Trophoblast cell (in vitro differentiated cells and primary cell): ENCODE results near the gene EEF1AKMT2.

Experiments used
- DNase-seq, 2 donors: peaks; one replicate each; pipeline ENCODE4 v3.0.0-alpha.2; 2016
- H2AFZ ChIP-seq: 2 replicates; pipeline ENCODE4 v1.6.1; 2013; ENCODE audit warnings: low read length, moderate library complexity, mild to moderate bottlenecking; ENCODE audit not compliant: insufficient read depth, poor library complexity
- H2AK5ac ChIP-seq: 2 replicates; pipeline ENCODE4 v1.6.1; 2013; ENCODE audit warnings: mild to moderate bottlenecking, low read length
- H2BK120ac ChIP-seq: 2 replicates; pipeline ENCODE4 v1.6.1; 2013; ENCODE audit warnings: low read length, mild to moderate bottlenecking, moderate library complexity; ENCODE audit not compliant: insufficient read depth, poor library complexity
- H2BK12ac ChIP-seq: 2 replicates; pipeline ENCODE4 v1.6.1; 2013; ENCODE audit warnings: mild to moderate bottlenecking, low read length, moderate library complexity
- H2BK5ac ChIP-seq: 2 replicates; pipeline ENCODE4 v1.6.1; 2013; ENCODE audit warnings: low read length, low read depth, moderate library complexity, mild to moderate bottlenecking; ENCODE audit not compliant: poor library complexity
- H3K14ac ChIP-seq: 2 replicates; pipeline ENCODE4 v1.6.1; 2013; ENCODE audit warnings: mild to moderate bottlenecking, low read length
- H3K18ac ChIP-seq: 2 replicates; pipeline ENCODE4 v1.6.1; 2013; ENCODE audit warnings: mild to moderate bottlenecking, low read length
- H3K23ac ChIP-seq: 2 replicates; pipeline ENCODE4 v1.6.1; 2013; ENCODE audit warnings: low read length
- H3K27ac ChIP-seq: 2 replicates; pipeline ENCODE4 v1.5.1; 2013; ENCODE audit warnings: low read depth, mild to moderate bottlenecking, inconsistent platforms, low read length, moderate library complexity
- H3K27me3 ChIP-seq: 2 replicates; pipeline ENCODE4 v1.6.1; 2013; ENCODE audit warnings: inconsistent platforms, mild to moderate bottlenecking, low read length, moderate library complexity; ENCODE audit not compliant: insufficient read depth
- H3K36me3 ChIP-seq, 2 experiments: 1 replicate in 1 of 2; 2 replicates in 1 of 2; pipeline ENCODE4 v1.6.1; 2013; ENCODE audit warnings: low read length in 2 of 2, mild to moderate bottlenecking in 2 of 2, moderate library complexity in 1 of 2; ENCODE audit not compliant: insufficient read depth in 2 of 2, control insufficient read depth in 1 of 2
- H3K4ac ChIP-seq: 2 replicates; pipeline ENCODE4 v1.6.1; 2013; ENCODE audit warnings: low read depth, mild to moderate bottlenecking, low read length, moderate library complexity
- H3K4me1 ChIP-seq, 2 experiments: 1 replicate in 1 of 2; 2 replicates in 1 of 2; pipeline ENCODE4 v1.6.1; 2013; ENCODE audit warnings: low read length in 2 of 2, mild to moderate bottlenecking in 2 of 2, moderate library complexity in 1 of 2; ENCODE audit not compliant: insufficient read depth in 2 of 2, control insufficient read depth in 1 of 2
- H3K4me2 ChIP-seq: 2 replicates; pipeline ENCODE4 v1.6.1; 2013; ENCODE audit warnings: inconsistent platforms, mild to moderate bottlenecking, low read length, moderate library complexity
- H3K4me3 ChIP-seq: 2 replicates; pipeline ENCODE4 v1.5.1; 2013; ENCODE audit warnings: mild to moderate bottlenecking, low read depth, low read length, inconsistent platforms
- H3K79me1 ChIP-seq: one replicate; pipeline ENCODE4 v1.6.1; 2013; ENCODE audit warnings: low read length
- H3K79me2 ChIP-seq: 2 replicates; pipeline ENCODE4 v1.6.1; 2013; ENCODE audit warnings: low read length, mild to moderate bottlenecking; ENCODE audit not compliant: control insufficient read depth, insufficient read depth, poor library complexity
- H3K9ac ChIP-seq: 2 replicates; pipeline ENCODE4 v1.6.1; 2013; ENCODE audit warnings: mild to moderate bottlenecking, low read length
- H3K9me3 ChIP-seq: 2 replicates; pipeline ENCODE4 v1.6.1; 2013; ENCODE audit warnings: low read depth, mild to moderate bottlenecking, control low read depth, inconsistent platforms, low read length; ENCODE audit not compliant: insufficient read depth
- H4K12ac ChIP-seq: 2 replicates; pipeline ENCODE4 v1.6.1; 2013; ENCODE audit warnings: low read depth, mild to moderate bottlenecking, low read length, moderate library complexity
- H4K8ac ChIP-seq: 2 replicates; pipeline ENCODE4 v1.6.1; 2013; ENCODE audit warnings: low read depth, mild to moderate bottlenecking, low read length, moderate library complexity
- H4K91ac ChIP-seq: one replicate; pipeline ENCODE4 v1.6.1; 2013; ENCODE audit warnings: low read depth, mild to moderate bottlenecking, low read length, moderate library complexity
- WGBS: extraction: QIAGEN DNeasy Blood & Tissue Kit; methylation state at CpG from one replicate; pipeline ENCODE4 v1.1.7; 2013; ENCODE audit warnings: missing lambda C conversion rate; ENCODE audit not compliant: insufficient read length, insufficient coverage; ENCODE audit errors: extremely low coverage; 5-methylcytosine and 5-hydroxymethylcytosine counted together

EEF1AKMT2 gene

DNA sequence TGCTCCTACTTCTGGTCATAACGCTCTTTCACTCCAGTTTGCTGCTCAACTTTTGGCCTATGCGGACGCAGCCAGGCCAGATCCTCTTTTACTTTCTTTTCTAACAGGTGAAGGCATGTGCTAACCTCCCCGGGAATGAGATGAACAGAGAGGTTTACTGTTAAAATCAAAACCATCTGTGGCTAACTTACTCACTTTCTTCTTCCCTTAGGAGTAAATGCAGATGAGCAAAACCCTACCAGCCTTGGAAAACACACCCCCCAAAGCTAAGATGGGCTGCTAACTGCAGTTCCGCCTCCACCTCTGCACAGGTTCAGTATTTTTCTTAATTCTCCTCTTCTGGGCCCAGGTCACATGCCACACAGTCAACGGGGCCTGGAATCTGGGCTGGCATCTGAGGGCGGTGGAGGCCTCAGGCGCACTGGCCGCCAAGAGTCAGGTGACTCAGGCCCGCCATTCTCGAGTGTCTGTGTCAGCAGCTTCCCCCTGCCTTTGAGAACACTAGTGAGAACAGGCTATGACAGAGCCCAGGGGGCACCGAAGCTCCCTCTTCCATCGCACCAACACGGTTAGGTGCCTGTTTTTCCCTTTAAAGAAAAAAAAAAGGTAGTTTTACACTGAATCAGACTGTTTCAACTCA, 58.6 kb downstream of the EEF1AKMT2 start:
- no peak overlapping the region for H2BK120ac ChIP-seq
- no peak overlapping the region for H3K9ac ChIP-seq
- H2BK12ac ChIP-seq: no peak overlapping the region
- no peak overlapping the region for H2BK5ac ChIP-seq
- H2AK5ac ChIP-seq: no peak overlapping the region
- H4K12ac ChIP-seq: no peak overlapping the region
- no peak overlapping the region for H3K14ac ChIP-seq
- no peak overlapping the region for H3K18ac ChIP-seq
- H3K4me3 ChIP-seq: no peak overlapping the region
- H2AFZ ChIP-seq: no peak overlapping the region
- no peak overlapping the region for H3K4me2 ChIP-seq
- H3K23ac ChIP-seq: no peak overlapping the region
- peaks cover 3% of the 10 kb centered on the region for H3K9me3 ChIP-seq
- no peak overlapping the region for H4K8ac ChIP-seq
- peaks cover 2 to 3% of the 10 kb centered on the region in 2 experiments for H3K36me3 ChIP-seq
- H3K27me3 ChIP-seq: no peaks in the 10 kb centered on the region
- H3K4me1 ChIP-seq: peaks cover 24 to 27% of the 10 kb centered on the region in 2 experiments
- no peaks in the 10 kb centered on the region for H3K79me1 ChIP-seq
- no peak overlapping the region for H4K91ac ChIP-seq
- peaks cover 2% of the 10 kb centered on the region for H3K79me2 ChIP-seq
- peak; percentile 94 for DNase-seq
- no peak overlapping the region for H3K4ac ChIP-seq
- no CpG with 5 or more reads among the region's 14 CpGs for WGBS
- no peak overlapping the region for H3K27ac ChIP-seq

DNA sequence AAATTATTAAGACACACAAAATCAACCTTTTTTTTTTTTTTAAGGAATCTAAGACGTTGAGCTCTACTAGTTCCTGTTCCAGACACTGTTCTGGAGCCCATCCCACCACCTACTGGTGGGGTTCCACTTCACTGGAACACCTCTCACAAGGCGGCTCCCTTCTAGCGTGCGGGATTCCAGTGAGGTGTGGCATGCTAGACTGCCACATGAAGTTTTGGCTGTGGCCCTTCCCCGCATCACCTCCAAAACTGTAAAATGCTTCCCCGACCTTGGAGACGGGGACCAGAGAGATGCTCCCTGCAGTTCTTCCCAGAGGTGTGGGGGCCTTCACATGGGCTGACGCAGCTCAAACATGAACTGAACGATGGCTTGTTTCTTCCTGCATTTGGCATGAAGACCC, 60.1 kb downstream of the EEF1AKMT2 start:
- H3K27me3 ChIP-seq: no peaks in the 10 kb centered on the region
- H3K23ac ChIP-seq: no peak overlapping the region
- no CpG with 5 or more reads among the region's 9 CpGs for WGBS
- no peak overlapping the region for H3K27ac ChIP-seq
- no peak overlapping the region for H2BK12ac ChIP-seq
- H3K4me3 ChIP-seq: no peak overlapping the region
- no peak overlapping the region for H3K4ac ChIP-seq
- no peaks in the 10 kb centered on the region for H3K79me1 ChIP-seq
- no peak overlapping the region for H3K14ac ChIP-seq
- no peak overlapping the region for H4K12ac ChIP-seq
- peaks cover 2 to 3% of the 10 kb centered on the region in 2 experiments for H3K36me3 ChIP-seq
- peaks cover 27 to 30% of the 10 kb centered on the region in 2 experiments for H3K4me1 ChIP-seq
- no peak overlapping the region for H2AFZ ChIP-seq
- H2BK5ac ChIP-seq: no peak overlapping the region
- no peak overlapping the region for H4K91ac ChIP-seq
- no peak overlapping the region for H3K9ac ChIP-seq
- no peak overlapping the region for H2AK5ac ChIP-seq
- H3K4me2 ChIP-seq: no peak overlapping the region
- H4K8ac ChIP-seq: no peak overlapping the region
- H3K9me3 ChIP-seq: no peaks in the 10 kb centered on the region
- no peak overlapping the region for H3K18ac ChIP-seq
- no peaks in the 10 kb centered on the region for H3K79me2 ChIP-seq
- H2BK120ac ChIP-seq: no peak overlapping the region
- no peak for DNase-seq

- H3K18ac ChIP-seq: no peak overlapping the region
- WGBS: no CpG with 5 or more reads among the region's 3 CpGs
- no peak overlapping the region for H3K4me3 ChIP-seq
- H3K9me3 ChIP-seq: no peaks in the 10 kb centered on the region
- H3K4me1 ChIP-seq: peaks cover 27 to 28% of the 10 kb centered on the region in 2 experiments
- no peaks in the 10 kb centered on the region for H3K27me3 ChIP-seq
- no peak overlapping the region for H2BK5ac ChIP-seq
- H3K23ac ChIP-seq: no peak overlapping the region
- peaks cover 2 to 6% of the 10 kb centered on the region in 2 experiments for H3K36me3 ChIP-seq
- no peak overlapping the region for H4K91ac ChIP-seq
- no peak overlapping the region for H3K9ac ChIP-seq
- no peak overlapping the region for H2BK12ac ChIP-seq
- no peaks in the 10 kb centered on the region for H3K79me2 ChIP-seq
- H3K27ac ChIP-seq: no peak overlapping the region
- H2AFZ ChIP-seq: no peak overlapping the region
- no peak overlapping the region for H3K14ac ChIP-seq
- no peaks in the 10 kb centered on the region for H3K79me1 ChIP-seq
- DNase-seq: no peak
- H3K4me2 ChIP-seq: no peak overlapping the region
- H4K8ac ChIP-seq: no peak overlapping the region
- no peak overlapping the region for H2AK5ac ChIP-seq
- H2BK120ac ChIP-seq: no peak overlapping the region
- H3K4ac ChIP-seq: no peak overlapping the region
- no peak overlapping the region for H4K12ac ChIP-seq
Measured at GRCh38 chr10:124730790-124731189, 60.9 kb downstream of the EEF1AKMT2 start.

DNA sequence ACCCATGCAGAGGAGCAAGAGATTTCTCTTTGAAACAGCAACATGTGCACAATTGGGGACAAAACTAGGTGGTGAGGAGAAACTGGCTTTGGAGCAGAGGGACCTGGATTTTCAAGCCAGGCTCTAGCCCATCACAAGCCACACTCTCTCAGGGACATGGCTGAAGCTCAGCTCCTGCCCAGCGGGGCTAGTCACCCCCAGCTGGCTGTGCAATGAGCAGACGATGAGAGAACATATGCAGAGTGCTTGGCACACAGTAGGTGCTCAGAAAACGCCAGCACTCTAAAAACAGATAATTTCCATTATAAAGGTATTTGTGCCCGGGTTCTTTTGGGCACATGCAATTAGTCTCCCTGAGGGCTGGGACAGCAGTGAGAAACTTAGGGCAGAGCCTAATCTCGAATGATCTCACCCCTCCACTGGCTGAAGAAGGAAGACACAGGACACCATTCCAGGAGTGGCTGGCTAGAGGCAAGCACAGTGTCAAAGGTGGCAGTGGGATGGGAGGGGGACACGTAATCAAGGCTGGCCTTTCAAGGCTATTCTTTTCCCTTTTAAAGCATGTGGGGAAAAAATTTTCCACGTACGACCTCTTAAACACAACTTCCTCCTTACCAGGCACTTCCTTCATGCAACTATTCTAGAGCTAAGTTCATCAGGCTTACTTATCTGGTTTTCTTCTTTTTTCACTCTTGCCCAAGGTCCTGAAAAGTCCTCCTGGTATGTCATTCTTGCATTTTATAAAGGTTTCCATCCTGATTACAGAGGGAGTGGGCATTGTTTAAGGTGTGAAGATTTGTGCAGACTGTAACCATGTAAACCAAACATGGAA, 62.6 kb downstream of the EEF1AKMT2 start:
- no peak overlapping the region for H2BK12ac ChIP-seq
- no peak overlapping the region for H3K9ac ChIP-seq
- H2AK5ac ChIP-seq: no peak overlapping the region
- no peak overlapping the region for H3K14ac ChIP-seq
- no peaks in the 10 kb centered on the region for H3K79me1 ChIP-seq
- no peak overlapping the region for H3K4me3 ChIP-seq
- no peak overlapping the region for H4K91ac ChIP-seq
- H3K23ac ChIP-seq: no peak overlapping the region
- no peak overlapping the region for H3K18ac ChIP-seq
- no peak overlapping the region for H4K12ac ChIP-seq
- no peak overlapping the region for H3K4me2 ChIP-seq
- H3K4ac ChIP-seq: no peak overlapping the region
- H3K79me2 ChIP-seq: no peaks in the 10 kb centered on the region
- peaks cover 2 to 8% of the 10 kb centered on the region in 2 experiments for H3K36me3 ChIP-seq
- H2BK120ac ChIP-seq: no peak overlapping the region
- no peaks in the 10 kb centered on the region for H3K27me3 ChIP-seq
- H2BK5ac ChIP-seq: no peak overlapping the region
- no peak overlapping the region for H4K8ac ChIP-seq
- H3K27ac ChIP-seq: peak overlapping the region; percentile 3
- peak; percentile 80 to 98 for DNase-seq
- peaks cover 24 to 25% of the 10 kb centered on the region in 2 experiments for H3K4me1 ChIP-seq
- H3K9me3 ChIP-seq: no peaks in the 10 kb centered on the region
- WGBS: no CpG with 5 or more reads among the region's 8 CpGs
- H2AFZ ChIP-seq: no peak overlapping the region
